HG03354 (cell line): ENCODE results near the gene MTSS2.

Experiments
- ATAC-seq: cut with Tn5 transposase; IDR thresholded peaks from one replicate; pipeline ENCODE4 v1.9.1; 2021; ENCODE audit warnings: mild to moderate bottlenecking; ENCODE audit not compliant: unreplicated experiment, poor library complexity, severe bottlenecking

MTSS2 gene

GRCh38 chr16:70689035-70689969 is 3.4 kb upstream of the MTSS2 start:
- ATAC-seq: no peak

GRCh38 chr16:70688246-70688742 is 2.4 kb upstream of the MTSS2 start:
- ATAC-seq: no peak

DNA sequence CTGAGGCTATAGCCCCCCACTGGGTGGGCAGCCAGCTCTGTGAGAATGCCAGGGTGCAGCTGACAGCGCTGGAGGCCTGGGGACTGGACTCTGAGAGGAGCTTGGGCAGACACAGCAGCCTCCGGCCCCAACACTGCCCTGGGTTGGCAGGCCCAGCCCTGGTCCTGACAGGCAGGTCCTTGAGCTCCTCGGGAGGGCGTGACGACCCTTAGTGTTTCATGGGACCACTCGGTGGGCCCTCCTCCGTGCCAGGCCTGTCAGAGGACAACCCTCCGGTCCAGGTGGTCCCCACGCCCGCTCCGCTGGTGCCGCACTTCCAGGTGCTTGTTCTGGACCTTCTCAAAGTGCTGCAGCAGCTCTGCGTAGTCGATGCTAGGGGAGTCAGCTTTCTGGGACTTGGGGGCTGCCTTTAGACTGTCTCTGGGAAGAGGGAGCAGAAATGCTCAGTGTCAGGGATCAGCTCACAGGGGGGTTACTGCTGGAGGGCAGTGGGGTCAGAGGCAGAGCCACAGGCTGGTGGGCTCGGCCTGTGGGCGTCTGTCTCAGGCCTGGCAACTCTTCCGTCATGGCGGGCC is 1.9 kb upstream of the MTSS2 start:
- ATAC-seq: no peak

DNA sequence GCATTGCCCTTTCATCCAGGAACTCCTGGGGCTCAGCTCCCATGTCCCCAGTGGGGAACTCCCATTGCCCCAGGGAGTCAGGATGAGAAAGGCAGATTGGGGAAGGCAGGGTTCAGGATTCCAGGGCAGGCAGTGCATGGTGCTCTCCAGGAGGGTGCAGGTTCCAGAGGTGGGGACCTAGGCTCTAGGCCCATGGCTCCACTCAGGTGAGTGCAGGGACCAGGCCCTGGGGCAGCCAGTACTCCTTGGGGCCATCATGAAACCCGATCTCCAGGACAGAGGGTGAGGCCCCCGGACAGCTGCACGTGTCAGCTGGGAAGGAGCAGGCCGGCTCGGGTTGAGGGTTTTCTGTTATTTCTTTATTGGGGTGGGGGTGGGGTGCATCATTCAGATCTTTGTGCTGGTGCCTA is 1.3 kb upstream of the MTSS2 start:
- no peak for ATAC-seq

DNA sequence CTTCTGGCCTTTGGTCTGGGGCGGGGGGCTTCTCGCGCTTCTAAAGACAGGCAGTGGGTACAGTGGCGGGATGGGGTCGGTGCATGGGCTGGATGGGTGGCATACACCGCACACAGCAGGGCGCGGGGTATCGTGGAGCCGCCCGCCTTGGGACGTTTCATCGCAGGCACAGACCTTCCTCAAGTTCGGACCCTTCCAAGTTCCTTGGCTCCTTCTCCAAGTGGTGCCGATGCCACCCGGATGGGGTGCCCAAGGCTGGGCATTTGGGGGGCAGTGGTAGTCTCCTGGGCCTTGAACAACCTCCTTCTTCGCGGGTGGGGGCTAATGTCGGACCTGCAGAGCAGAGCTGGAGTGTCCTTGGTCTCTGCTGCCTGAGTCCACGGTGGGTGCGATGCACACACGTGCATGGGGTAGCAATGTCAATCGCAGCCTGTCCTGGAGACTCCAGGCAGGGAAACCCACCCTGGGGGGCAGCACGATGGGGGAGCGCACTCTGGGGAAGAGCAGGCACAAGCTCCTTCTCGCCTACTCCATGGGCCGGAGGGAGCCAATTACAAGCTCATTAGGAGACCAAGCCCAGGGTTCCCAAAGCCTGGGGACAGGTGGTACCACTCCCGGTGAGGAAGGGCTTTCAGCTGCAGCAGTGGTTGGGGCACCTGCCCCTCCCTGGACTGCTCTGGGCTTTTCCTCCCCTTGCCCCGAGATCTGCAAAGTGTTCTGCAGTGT is 686 bp upstream of the MTSS2 start:
- ATAC-seq: no peak

DNA sequence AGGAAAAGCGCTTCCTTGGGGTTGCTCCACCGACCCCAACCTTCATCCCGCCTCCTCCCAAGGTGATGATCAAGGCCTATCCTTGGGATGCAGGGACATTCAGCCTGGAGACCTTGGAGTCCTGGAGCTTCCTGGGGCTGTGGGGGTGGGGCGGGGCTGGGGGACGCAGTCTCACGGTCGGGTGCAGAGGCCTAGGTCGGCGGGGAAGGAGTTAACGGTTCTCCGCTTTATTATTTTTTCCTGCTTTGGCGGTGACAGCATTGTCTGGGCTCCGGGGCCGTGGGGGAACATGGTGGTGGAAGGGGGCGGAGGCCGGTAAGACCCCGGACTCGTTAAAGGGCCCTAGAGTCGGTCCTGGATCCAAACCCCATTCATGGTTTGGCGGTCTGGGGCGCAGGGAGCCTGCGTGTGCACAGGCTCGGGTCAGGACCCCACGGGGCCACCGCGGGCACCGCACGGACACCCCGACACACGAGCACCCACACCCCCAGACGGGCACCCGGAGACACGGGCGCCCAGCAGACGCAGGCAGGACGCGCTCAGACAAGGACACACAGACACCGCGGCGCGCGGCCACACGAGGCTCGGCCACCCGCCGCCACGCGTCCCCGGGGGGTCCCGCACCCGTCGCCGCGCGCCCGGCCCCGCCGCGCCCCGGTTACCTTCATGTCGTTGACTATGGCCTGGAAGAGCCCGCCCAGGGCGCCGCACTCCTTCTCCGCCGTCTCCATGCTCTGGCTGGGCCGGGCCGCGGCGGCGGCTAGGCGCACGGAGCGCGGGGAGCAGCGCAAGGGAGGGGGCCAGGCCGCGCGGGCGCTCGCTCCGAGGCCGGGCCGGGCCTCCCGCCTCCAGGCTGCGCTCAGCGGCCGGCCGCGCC is 554 bp downstream of the MTSS2 start:
- peak; percentile 40 for ATAC-seq

DNA sequence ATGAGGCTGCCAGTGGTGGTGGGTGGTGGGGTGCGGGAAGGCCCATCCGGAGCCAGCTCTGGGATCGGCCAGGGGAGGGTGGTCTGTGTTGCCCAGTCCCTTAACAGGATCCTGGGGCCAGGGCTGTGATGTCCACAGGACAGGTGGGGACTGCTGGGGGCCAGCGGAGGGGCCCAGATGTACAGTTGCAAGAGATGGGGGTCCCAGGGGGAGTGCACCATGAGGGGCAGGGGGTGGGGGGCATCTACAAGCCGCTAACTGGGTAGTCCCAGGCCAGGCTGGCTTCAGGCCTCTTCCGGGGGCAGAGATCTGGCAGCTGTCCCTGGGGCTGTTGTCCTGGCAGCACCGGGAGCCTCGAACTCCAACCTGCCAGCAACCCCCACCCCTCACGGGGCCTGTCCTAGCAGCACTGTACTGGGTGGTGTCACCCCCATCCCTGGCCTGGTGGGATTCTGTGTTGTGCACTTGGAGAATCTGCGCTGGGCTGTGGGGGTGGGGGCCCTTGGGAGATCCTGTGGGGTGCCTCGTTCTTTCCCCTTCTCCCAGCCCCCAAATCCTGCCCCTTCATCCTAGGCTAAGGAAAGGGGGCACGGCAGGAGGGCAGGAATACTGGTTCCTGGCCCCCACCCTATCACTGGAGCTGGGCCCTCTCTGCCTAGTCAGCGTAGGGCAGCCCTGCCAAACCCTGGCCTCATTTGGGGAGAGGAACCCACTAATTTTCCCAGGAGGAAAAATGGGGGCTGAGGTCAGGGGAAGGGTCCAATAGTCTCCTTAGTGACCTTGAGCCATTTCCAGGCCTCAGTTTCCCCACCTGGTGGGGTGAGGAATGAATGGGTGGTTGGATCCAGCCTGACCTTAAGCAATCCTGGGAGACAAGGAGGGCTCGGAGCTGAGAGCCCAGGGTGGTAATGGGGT is 1.4 kb downstream of the MTSS2 start:
- no peak for ATAC-seq

GRCh38 chr16:70683146-70683944 is 2.5 kb downstream of the MTSS2 start:
- no peak for ATAC-seq

DNA sequence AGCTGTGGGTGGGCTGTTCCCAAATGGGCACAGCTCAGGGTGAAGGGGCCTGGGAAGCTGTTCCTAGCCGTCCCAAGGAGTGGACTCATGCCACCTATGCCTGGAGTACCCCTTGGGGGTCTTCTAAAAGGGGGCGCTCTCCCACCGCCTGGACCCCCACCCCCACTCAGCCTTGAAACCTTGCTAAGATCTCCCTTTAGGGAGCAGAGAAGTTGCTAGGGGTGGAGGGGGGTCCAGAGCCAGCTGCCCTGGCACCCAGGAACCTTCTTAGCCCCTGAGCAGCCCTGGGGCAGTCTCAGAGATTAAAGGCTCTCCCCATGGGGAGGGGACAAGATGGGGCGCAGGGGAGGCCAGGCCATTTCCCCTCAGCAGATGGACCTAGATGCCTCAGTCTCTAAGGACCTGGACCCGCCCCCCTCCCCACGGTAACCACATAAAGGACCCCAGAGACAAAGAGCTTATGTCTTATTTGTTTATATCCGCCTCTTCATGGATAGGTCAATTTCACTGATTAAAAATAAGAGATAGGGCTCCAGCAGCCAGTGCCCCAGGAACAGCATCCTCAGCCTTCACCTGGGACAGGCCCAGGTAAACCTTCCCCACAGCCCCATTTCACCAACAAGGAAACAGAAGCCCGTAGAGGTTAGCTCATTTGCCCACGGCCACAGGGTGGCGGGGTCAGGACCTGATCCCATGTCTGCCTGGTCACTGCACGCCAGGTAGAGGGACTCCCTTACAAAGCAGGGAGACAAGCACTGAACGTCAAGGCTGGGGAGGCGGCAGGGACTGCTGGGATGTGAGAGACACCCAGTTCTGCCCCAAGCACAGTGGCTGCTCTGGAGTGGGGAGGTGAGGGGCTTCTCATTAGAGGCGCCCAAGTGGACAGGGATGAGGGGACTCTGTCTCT is 3.4 kb downstream of the MTSS2 start:
- ATAC-seq: no peak

DNA sequence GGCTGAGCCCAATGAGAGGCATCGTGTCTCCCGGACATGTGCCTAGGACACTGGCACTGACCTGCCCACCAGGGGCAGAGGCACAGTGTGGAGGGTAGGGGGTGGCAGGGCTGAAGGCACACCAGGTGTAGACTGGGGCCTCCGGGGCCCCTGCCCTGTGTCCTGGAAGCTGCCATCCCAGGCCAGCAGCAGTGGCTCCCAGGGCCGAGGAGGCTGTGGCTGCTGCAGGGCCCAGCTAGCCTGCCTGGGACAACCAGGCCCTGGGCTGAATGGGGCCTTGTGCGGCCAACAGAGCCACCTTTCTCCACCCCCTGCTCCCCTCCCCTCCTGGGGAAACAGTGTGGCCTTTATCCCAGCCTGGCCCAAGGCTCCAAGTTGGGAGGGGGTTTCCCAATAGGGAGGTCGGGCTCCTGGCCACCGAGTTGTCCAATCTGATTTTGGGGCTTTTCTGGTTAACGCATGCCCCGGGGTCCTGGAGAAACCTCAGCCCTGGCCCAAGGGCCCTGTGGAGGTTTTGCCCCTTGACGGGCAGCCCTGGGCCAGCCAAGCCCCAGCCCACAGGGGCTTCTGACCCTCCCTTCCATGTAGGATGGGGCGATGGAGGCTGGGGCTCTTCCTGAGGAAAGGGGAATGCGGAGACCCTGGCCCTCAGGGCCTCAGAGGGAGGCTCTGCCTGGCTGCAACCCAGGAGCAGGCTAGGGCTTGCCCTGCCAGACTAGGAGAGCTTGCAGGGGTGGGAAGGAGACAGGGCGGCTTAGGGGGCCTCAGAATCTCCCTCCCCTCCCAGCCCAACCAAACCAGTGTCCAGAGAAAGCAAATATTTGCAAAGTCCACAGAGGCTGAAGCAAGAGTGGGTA is 4.2 kb downstream of the MTSS2 start:
- ATAC-seq: no peak

DNA sequence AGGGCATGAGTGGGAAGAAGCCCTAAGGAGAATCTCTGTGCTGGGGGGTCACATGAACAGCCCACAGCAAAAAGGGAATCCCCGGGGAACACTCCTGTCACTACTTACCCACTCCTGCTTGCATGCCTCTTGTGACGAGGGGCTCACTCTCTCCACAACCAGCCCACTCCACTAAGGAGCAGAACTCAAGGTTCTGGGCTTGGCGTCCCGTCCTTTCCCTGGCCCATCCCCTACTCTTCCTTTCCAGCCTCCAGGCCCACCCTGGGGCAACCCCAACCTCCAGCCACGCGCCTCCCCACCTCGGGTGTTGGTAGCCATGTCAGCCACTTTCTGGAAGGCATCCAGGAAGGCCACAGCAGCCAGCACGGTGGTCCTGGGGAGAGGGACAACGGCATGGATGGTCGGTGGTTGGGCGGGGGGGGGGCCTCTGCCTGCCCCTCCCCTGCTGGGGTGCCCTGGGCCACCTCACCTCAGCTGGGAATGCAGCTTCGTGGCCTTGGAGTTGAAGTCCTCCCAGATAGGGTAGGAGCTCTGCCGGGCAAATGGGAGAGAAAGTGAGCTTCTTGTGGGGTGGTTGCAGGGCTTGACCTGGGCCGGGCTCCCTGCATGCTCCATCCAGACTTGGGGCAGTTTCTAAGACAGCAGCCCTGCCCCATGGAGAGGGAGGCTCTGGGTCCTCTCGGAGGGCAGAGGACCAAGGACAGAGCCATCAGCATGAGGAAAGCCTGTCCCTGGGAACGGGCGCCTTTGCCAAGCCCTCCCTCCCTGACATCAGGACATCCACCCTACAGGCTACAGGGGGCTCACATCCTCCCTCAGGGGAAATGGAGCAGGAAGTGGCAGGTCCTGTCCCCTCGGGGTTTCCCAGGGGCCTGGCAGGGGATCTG is 5.1 kb downstream of the MTSS2 start:
- ATAC-seq: no peak

GRCh38 chr16:70679671-70680494 is 6.0 kb downstream of the MTSS2 start:
- no peak for ATAC-seq

DNA sequence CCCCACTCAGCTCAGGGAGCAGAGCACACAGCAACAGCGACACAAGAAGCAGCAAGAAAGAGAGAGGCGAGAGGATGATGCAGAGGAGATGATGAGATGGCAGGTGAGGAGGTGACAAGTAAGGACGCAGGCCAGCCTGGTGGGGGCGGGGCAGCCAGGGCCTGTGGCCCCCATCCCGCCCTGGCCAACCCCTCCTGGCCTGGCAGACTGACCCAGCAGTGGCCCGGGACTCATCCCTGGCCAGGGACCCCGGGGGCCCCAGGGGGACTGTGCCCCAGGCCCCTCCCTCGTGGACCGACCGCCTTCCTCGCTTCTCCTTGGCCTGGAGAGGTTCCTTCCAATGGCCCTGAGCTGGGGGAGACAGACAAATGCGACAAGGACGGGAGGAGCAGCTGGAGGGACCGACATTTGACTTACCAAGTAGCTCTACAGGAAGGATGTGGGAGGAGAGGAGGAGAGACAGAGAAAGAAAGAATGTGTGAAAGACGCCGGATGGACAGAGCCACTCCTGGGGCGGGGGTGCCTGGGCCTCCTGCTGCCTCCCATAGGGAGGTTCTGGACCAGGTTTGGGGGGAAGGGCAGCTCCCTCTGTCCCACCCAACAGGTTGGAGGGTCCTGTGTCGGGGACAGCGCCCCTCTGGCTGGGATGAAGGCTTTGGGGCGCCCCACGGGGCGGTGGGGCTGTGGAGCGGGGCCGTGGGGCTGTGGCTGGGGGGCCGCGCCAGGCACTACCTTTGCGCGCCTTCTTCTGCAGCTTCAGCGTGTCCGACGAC is 6.8 kb downstream of the MTSS2 start:
- no peak for ATAC-seq
